ENCODE data around the gene DYNLT2. TPM values are rescaled to one million over a fixed set of nuclear protein-coding genes. Genes with fewer than 3 reads are reported as not detected.

The DYNLT2 gene, protein sequence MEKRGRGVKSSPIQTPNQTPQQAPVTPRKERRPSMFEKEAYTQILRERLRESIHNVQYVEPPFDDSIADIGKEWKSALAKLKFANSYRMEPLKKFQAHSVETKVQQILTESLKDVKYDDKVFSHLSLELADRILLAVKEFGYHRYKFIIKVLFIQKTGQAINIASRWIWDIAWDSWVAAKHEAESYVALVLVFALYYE
- 1 to 10 TPM; 1.3 to 2.7 TPM for polyA plus RNA-seq

DNA sequence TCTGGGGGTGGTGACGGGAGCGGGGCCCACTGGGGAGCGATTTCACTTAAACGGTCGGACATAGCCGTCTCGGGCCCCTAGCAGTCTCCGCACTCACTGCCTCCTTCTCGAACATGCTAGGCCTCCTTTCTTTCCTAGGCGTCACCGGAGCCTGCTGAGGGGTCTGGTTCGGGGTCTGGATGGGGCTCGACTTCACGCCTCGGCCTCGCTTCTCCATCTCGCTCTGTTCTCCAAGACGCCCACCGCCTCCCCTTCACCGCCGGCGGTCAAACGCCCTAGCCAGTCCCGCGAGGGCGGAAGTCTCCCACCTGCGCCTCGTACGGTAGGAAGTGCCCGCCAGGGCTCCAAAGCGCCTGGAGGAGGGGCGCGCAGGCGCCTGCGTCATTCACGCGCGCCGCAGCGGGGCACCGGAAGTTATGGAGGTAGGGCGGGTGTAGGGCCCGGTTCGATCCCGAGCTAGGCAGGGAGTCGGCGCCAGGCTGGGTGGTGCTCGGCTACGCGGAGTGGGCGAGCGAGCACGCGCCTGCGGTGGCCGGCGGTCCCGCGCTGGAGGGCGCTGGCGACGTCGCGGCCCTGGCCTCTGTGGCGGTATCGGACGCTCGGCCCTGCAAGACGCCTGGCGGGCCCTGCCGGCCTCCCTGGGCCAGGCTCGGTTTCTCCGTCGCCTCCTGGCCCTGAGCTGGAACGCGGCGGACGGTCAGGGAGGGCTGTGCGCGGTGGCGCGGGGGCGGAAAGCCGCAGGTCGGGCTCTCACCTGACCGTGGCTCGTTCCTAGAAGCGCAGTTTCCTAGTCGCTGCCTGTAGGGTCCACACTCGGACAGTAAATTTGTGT is at the start of gene DYNLT2, which contains the start of gene ERMARD:
Gene DYNLT2 (minus strand): TSS at position 331 of the 832 bp plus-strand sequence. CDS start 114 bp downstream, at position 217.
Gene ERMARD (plus strand): TSS at position 381 of the 832 bp plus-strand sequence. CDS start 36 bp downstream, at position 417.
- WGBS, 2 donors = 0% methylated on average over 77 to 90 of the region's 90 CpGs
- H3K4me1 ChIP-seq (ENCODE audit: control insufficient read depth in 2 of 2, insufficient read depth in 2 of 2, low read length in 1 of 2) = no peaks in the 10 kb centered on the region
- H3K27me3 ChIP-seq (ENCODE audit: control insufficient read depth in 1 of 2, insufficient read depth in 2 of 2, low read length in 2 of 2) = no peaks in the 10 kb centered on the region
- H3K9me3 ChIP-seq (ENCODE audit: control insufficient read depth in 2 of 2, insufficient read depth in 1 of 2, low read depth in 1 of 2, low read length in 1 of 2) = no peaks in the 10 kb centered on the region
- H3K4me3 ChIP-seq (ENCODE audit: low read depth in 1 of 2, low read length in 2 of 2) = peak within 1 kb of the TSS; percentile 94 to 96
- peak within 1 kb of the TSS; percentile 96 for H3K27ac ChIP-seq (ENCODE audit: low read depth in 2 of 2, low read length in 1 of 2)
- H3K36me3 ChIP-seq (ENCODE audit: control insufficient read depth in 2 of 2, insufficient read depth in 2 of 2, low read length in 1 of 2) = no peaks in the 10 kb centered on the region

DNA sequence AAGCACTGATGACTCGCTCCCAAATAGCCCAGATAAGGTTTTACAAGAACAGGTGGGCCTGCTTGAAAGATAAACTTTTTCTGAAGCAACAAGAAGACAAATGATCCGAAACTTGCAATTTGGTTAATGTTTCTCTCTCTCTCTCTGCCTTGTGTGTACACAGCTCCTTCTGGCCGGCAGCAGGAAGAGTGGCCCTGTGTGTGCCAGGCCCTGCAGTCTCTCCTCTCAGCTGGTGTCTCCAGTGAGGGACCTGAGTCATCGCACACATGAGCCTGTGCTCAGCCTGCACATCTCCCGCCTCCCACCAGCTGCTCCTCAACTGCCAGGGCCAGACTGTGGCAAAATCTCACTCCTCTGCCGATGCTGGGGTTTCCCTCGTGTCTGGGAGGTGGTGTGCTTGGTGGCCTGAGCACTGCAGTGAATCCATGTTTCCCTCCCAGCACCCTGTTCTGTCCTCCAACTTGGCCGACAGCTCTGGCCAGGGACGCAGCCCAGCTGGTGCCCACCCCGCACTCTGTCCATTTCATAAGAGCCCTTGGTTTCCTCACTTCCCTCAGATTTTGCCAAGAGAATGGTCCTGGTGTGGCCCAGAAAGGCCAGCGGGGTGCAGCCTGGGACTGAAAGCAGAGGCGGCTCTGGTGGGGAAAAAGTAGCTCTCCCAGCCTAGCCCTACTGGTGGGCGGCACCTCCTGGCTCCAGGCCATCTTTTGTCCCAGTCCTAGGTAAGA is 49.5 kb upstream of the DYNLT2 start:
- 63 to 68% methylated on average over 12 to 13 of the region's 13 CpGs for WGBS, 2 donors
- peaks cover 0 to 3% of the 10 kb centered on the region in 2 donors for H3K4me1 ChIP-seq (ENCODE audit: control insufficient read depth in 2 of 2, insufficient read depth in 2 of 2, low read length in 1 of 2)
- H3K9me3 ChIP-seq (ENCODE audit: control insufficient read depth in 2 of 2, insufficient read depth in 1 of 2, low read depth in 1 of 2, low read length in 1 of 2) = no peaks in the 10 kb centered on the region
- H3K27me3 ChIP-seq (ENCODE audit: control insufficient read depth in 1 of 2, insufficient read depth in 2 of 2, low read length in 2 of 2) = no peaks in the 10 kb centered on the region
- H3K36me3 ChIP-seq (ENCODE audit: control insufficient read depth in 2 of 2, insufficient read depth in 2 of 2, low read length in 1 of 2) = no peaks in the 10 kb centered on the region
- peak overlapping the region in 1 of 2 donors; percentile 5 for H3K27ac ChIP-seq (ENCODE audit: low read depth in 2 of 2, low read length in 1 of 2)
- H3K4me3 ChIP-seq (ENCODE audit: low read depth in 1 of 2, low read length in 2 of 2) = no peak overlapping the region

DNA sequence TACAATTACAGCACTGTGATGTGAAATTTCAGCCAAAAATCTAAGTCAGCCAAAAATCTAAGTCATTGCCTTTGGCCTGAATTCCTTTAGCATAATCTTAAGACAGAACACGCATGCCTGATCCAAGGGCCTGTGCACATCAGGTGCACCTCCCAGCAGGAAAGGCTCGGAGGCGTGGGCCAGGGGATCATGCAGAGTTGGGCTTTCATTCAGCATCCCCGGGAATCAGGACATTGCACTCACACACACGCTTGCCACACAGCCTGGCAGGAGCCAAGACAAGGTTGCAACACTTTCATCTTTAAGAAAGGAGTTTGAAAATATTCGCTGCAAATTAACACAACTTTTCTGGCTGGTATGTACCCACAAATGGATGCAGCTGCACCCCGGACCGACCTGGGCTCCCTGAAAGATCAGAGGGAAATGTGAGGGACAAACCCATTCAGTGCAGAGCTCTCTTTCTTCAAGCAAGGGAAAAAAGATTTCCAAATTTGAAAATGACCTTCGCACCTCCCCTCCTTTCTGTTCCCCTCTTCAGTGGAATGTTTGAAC is 48.8 kb upstream of the DYNLT2 start:
- no peaks in the 10 kb centered on the region for H3K27me3 ChIP-seq (ENCODE audit: control insufficient read depth in 1 of 2, insufficient read depth in 2 of 2, low read length in 2 of 2)
- no peak overlapping the region for H3K4me3 ChIP-seq (ENCODE audit: low read depth in 1 of 2, low read length in 2 of 2)
- H3K4me1 ChIP-seq (ENCODE audit: control insufficient read depth in 2 of 2, insufficient read depth in 2 of 2, low read length in 1 of 2) = peaks cover 0 to 3% of the 10 kb centered on the region in 2 donors
- H3K27ac ChIP-seq (ENCODE audit: low read depth in 2 of 2, low read length in 1 of 2) = no peak overlapping the region
- H3K9me3 ChIP-seq (ENCODE audit: control insufficient read depth in 2 of 2, insufficient read depth in 1 of 2, low read depth in 1 of 2, low read length in 1 of 2) = no peaks in the 10 kb centered on the region
- WGBS, 2 donors = 39 to 47% methylated on average over 9 of the region's 9 CpGs
- no peaks in the 10 kb centered on the region for H3K36me3 ChIP-seq (ENCODE audit: control insufficient read depth in 2 of 2, insufficient read depth in 2 of 2, low read length in 1 of 2)

DNA sequence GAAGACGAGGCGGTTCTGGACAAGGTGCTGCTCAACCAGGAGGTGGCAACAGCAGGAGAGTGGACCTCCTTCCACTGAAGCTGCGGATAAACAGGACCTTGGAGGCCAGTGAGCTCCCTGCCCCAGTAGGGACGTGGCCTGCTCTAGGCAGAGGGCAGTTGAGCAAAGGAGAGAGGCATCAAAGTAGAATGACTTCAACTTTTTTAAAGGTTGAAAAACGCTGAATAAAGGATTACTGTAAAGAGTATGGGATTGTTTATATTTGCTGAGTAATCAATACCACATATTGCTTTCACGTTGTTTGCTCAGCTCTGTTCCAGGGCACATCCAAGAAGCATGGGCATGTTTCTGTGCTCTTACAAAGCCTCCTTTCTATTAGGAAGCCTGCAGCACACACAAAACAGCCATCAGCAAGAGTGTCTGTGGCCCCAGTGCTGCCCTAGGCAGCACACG is 48.1 kb upstream of the DYNLT2 start:
- Histone ChIP-seq H3K36me3 (ENCODE audit: control insufficient read depth in 2 of 2, insufficient read depth in 2 of 2, low read length in 1 of 2) (no peaks in the 10 kb centered on the region), H3K27ac (ENCODE audit: low read depth in 2 of 2, low read length in 1 of 2) (no peak overlapping the region), H3K27me3 (ENCODE audit: control insufficient read depth in 1 of 2, insufficient read depth in 2 of 2, low read length in 2 of 2) (no peaks in the 10 kb centered on the region), H3K4me3 (ENCODE audit: low read depth in 1 of 2, low read length in 2 of 2) (no peak overlapping the region), H3K9me3 (ENCODE audit: control insufficient read depth in 2 of 2, insufficient read depth in 1 of 2, low read depth in 1 of 2, low read length in 1 of 2) (no peaks in the 10 kb centered on the region), H3K4me1 (ENCODE audit: control insufficient read depth in 2 of 2, insufficient read depth in 2 of 2, low read length in 1 of 2) (peaks cover 0 to 3% of the 10 kb centered on the region in 2 donors)
- 69 to 70% methylated on average over 7 of the region's 7 CpGs for WGBS, 2 donors

DNA sequence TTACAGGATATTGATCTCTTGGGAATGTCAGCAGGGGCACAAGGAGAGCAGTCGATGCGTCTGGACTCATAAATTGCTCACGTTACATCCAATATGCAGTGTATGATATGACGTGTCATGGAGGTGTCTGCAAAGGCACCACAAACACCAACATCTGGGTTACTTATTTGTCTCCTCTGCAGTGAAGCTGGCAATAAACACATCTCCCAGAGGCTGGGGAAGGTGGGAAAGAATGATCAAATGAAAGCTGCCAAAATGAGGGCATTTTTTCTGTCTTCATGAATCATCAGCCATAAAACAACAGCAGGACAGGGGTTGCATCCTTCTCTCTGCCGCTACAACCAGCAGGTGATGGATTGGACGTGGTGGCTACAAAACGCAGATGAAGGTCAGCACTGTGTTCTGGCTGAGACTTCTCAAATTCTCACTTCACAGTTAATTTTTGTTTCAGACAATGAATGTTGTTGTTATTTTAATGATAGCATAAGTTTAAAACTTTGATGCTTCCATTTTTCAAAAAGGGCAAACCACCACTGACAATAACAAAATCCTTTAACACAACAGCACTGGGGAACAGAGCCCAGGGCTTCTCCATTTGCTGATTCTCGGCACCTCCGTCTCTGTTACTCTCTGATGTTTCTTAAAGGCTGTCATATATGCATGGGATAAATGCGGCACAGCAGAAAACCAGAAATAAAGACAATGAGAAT is 47.5 kb upstream of the DYNLT2 start:
- Histone ChIP-seq H3K36me3 (ENCODE audit: control insufficient read depth in 2 of 2, insufficient read depth in 2 of 2, low read length in 1 of 2) (no peaks in the 10 kb centered on the region), H3K9me3 (ENCODE audit: control insufficient read depth in 2 of 2, insufficient read depth in 1 of 2, low read depth in 1 of 2, low read length in 1 of 2) (no peaks in the 10 kb centered on the region), H3K4me1 (ENCODE audit: control insufficient read depth in 2 of 2, insufficient read depth in 2 of 2, low read length in 1 of 2) (peaks cover 0 to 3% of the 10 kb centered on the region in 2 donors), H3K4me3 (ENCODE audit: low read depth in 1 of 2, low read length in 2 of 2) (no peak overlapping the region), H3K27ac (ENCODE audit: low read depth in 2 of 2, low read length in 1 of 2) (no peak overlapping the region), H3K27me3 (ENCODE audit: control insufficient read depth in 1 of 2, insufficient read depth in 2 of 2, low read length in 2 of 2) (no peaks in the 10 kb centered on the region)
- WGBS, 2 donors = 81 to 91% methylated on average over 10 of the region's 10 CpGs

DNA sequence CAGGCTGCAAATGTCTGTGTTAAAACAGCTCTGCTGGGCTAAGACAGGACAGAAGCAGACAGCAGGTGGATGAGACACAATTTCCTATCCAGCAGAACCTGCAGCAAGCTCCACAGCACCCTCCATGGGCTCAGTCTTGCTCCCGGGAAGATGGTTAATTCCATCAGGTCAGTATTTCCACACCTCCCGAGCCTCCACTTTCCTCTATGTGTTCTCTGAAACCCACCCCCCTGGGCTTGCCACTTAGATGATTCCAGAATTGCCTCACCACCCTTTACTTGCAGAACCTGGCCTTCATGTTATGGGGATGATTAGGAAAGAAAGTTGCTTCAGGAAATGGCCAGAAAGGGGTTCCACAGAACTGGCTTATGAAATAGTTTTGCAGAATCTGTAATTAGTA is 43.8 kb upstream of the DYNLT2 start:
- 64 to 68% methylated on average over 2 of the region's 2 CpGs for WGBS, 2 donors
- Histone ChIP-seq H3K9me3 (ENCODE audit: control insufficient read depth in 2 of 2, insufficient read depth in 1 of 2, low read depth in 1 of 2, low read length in 1 of 2) (no peaks in the 10 kb centered on the region), H3K36me3 (ENCODE audit: control insufficient read depth in 2 of 2, insufficient read depth in 2 of 2, low read length in 1 of 2) (no peaks in the 10 kb centered on the region), H3K27ac (ENCODE audit: low read depth in 2 of 2, low read length in 1 of 2) (no peak overlapping the region), H3K4me1 (ENCODE audit: control insufficient read depth in 2 of 2, insufficient read depth in 2 of 2, low read length in 1 of 2) (no peaks in the 10 kb centered on the region), H3K4me3 (ENCODE audit: low read depth in 1 of 2, low read length in 2 of 2) (no peak overlapping the region), H3K27me3 (ENCODE audit: control insufficient read depth in 1 of 2, insufficient read depth in 2 of 2, low read length in 2 of 2) (no peaks in the 10 kb centered on the region)

DNA sequence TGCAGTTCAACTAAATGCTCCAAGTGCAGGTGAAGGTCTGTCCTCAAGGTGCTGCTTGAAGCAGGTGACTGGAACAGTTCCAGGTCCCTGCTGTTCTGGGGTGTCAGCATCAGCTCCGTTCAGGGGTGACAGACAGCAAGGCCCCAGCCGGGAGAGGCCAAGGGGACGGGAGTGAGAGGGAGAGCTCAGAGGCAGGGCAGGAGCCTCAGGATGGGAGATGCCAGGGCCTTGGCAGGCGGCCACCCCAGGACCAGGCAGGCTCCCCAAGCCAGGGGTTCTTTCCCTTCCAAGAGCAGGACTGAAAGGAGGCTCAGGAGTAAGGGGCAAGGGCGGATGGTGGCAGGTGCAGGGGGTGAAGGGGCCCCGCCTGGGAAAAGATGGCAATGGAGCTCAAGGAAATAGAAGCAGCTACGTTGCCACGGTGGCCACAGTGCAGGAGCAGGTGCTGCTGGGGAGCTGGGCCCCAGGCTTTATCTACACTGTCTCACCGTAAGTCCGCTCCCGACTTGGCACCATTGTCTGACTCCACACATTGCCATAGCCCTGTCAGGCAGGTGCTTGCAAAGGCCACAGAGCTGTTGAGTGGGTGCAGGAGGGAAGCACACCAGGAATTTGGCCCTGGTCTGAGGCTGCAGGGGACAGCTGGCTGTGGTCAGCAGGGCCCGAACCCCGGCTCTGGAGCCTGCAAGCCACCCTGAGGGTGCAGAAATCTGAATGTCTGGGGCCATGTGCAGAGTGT is 43.1 kb upstream of the DYNLT2 start:
- no peaks in the 10 kb centered on the region for H3K36me3 ChIP-seq (ENCODE audit: control insufficient read depth in 2 of 2, insufficient read depth in 2 of 2, low read length in 1 of 2)
- no peaks in the 10 kb centered on the region for H3K27me3 ChIP-seq (ENCODE audit: control insufficient read depth in 1 of 2, insufficient read depth in 2 of 2, low read length in 2 of 2)

DNA sequence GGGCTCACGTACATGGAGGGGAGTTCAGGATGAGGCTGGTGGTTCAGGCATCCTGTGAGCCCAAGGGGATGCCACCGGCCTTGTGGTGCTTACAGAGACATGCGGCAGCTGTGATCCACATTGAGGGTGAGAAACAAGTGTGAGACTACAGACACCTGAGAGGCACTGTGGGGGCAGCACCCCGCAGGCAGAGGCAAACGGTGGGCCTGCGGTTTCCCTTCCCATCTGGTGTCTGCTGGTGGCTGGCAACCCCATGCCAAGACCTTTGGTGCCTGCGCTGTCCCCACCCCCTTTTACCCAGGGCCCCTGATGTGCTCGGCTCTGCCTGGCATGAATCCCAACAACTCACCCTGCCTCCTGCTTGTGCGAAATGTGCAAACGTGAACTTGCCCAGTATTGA is 42.0 kb upstream of the DYNLT2 start:
- Histone ChIP-seq H3K4me3 (ENCODE audit: low read depth in 1 of 2, low read length in 2 of 2) (no peak overlapping the region), H3K4me1 (ENCODE audit: control insufficient read depth in 2 of 2, insufficient read depth in 2 of 2, low read length in 1 of 2) (peaks cover 0 to 8% of the 10 kb centered on the region in 2 donors), H3K9me3 (ENCODE audit: control insufficient read depth in 2 of 2, insufficient read depth in 1 of 2, low read depth in 1 of 2, low read length in 1 of 2) (no peaks in the 10 kb centered on the region), H3K27ac (ENCODE audit: low read depth in 2 of 2, low read length in 1 of 2) (no peak overlapping the region), H3K36me3 (ENCODE audit: control insufficient read depth in 2 of 2, insufficient read depth in 2 of 2, low read length in 1 of 2) (no peaks in the 10 kb centered on the region), H3K27me3 (ENCODE audit: control insufficient read depth in 1 of 2, insufficient read depth in 2 of 2, low read length in 2 of 2) (no peaks in the 10 kb centered on the region)
- 79 to 87% methylated on average over 10 of the region's 10 CpGs for WGBS, 2 donors

More for the DNA sequence above, 43.1 kb upstream of the DYNLT2 start:
- no peak overlapping the region for H3K4me3 ChIP-seq (ENCODE audit: low read depth in 1 of 2, low read length in 2 of 2)
- H3K9me3 ChIP-seq (ENCODE audit: control insufficient read depth in 2 of 2, insufficient read depth in 1 of 2, low read depth in 1 of 2, low read length in 1 of 2) = no peaks in the 10 kb centered on the region
- peaks cover 0 to 5% of the 10 kb centered on the region in 2 donors for H3K4me1 ChIP-seq (ENCODE audit: control insufficient read depth in 2 of 2, insufficient read depth in 2 of 2, low read length in 1 of 2)
- no peak overlapping the region for H3K27ac ChIP-seq (ENCODE audit: low read depth in 2 of 2, low read length in 1 of 2)
- 59 to 86% methylated on average over 13 of the region's 13 CpGs for WGBS, 2 donors

Data from esophagus (tissue), 2 donors.